GM12873 (cell line): ENCODE measurements around the gene IFT80.

Source experiments
- TF ChIP-seq, protein P1 (sequence below): IDR thresholded peaks from 2 replicates; pipeline ENCODE4 v1.5.1; 2012; ENCODE audit warnings: low read depth, mild to moderate bottlenecking, moderate library complexity, low read length, control low read depth; ENCODE audit not compliant: insufficient read depth; ENCODE audit errors: missing control alignments

IFT80 gene

DNA sequence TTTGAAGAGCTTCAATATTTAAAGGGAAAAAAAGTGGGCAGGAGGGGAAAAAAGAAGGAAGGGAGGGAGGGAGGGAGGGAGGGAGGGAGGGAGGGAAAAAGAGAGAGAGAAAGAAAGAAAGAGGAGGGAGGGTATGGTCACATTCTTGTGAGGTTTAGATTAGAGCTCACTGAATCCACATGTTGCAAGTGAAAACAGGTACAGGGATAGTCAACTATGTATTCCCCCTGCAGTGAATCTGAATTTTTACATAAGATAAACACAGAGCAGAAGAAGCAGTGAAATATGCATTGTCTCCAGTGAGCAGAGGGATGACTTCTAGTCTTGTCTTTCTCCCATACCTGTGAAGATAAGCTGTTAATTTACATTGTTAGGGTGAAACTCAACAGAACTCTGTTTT, 84.0 kb downstream of the IFT80 start:
- TF ChIP-seq, protein P1, sequence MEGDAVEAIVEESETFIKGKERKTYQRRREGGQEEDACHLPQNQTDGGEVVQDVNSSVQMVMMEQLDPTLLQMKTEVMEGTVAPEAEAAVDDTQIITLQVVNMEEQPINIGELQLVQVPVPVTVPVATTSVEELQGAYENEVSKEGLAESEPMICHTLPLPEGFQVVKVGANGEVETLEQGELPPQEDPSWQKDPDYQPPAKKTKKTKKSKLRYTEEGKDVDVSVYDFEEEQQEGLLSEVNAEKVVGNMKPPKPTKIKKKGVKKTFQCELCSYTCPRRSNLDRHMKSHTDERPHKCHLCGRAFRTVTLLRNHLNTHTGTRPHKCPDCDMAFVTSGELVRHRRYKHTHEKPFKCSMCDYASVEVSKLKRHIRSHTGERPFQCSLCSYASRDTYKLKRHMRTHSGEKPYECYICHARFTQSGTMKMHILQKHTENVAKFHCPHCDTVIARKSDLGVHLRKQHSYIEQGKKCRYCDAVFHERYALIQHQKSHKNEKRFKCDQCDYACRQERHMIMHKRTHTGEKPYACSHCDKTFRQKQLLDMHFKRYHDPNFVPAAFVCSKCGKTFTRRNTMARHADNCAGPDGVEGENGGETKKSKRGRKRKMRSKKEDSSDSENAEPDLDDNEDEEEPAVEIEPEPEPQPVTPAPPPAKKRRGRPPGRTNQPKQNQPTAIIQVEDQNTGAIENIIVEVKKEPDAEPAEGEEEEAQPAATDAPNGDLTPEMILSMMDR: no peak

DNA sequence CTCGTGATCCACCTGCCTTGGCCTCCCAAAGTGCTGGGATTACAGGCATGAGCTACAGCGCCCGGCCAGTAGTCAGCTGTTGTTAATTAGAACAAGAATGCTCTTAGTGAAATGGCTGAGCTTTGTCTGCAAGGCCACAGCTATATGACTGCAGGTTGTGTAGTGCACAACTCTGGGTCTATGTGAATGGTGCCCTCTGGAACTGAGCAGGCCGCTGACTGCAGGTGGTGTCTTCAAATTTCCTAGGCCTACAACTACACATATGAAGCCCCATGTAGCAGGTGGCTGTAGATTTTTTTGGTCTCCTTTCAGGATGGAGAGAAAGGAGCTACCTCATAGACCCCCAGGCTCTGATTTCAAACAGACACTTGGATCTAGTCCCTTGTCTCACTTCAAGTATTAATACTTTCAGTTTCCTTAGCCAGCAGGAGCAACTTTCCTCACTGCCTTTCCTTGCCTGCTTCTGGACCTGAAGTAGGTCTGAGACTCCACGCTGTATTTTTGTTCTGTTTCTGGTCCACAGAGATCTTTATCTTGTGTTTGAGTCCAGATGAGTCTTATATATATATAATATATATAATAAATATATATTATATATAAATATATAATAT, 86.9 kb downstream of the IFT80 start:
- TF ChIP-seq, protein P1: no peak

DNA sequence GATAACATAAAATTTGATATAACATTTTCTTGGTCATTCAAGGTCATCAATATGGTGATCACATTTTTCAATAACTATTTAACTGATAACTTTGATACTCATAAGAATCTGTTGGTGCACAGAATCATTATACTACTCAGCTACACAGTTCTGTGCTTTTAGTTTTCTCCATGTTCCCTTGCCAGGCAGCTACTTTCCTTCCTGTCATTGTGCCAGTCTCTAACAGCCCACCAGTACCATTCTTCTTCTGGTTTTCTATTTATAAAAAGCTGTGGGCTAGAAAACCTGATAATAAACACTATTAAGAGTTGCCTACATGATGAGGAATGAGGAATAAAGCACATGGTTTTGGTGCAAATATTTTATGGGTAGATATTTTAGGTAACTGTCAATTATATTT, 96.2 kb downstream of the IFT80 start:
- TF ChIP-seq, protein P1: no peak

DNA sequence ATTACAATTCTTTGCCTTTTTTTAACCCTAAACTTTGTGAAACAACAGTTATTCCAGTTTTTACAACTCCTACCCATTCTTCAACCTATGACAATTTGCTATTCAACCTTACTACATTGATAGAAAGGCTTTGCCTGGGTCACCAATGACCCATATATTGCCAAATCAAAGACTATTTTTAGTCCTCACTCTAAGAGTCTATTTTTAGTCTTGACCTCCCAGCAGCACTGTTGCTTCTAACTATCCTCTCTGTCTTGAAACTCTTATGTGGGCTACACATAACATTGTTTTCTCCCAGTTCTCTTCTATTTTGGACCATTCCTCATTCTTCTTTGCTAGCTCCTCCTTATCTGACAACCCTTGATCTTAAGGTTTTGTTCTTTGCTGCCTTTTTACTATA, 102.4 kb downstream of the IFT80 start:
- TF ChIP-seq, protein P1: no peak

DNA sequence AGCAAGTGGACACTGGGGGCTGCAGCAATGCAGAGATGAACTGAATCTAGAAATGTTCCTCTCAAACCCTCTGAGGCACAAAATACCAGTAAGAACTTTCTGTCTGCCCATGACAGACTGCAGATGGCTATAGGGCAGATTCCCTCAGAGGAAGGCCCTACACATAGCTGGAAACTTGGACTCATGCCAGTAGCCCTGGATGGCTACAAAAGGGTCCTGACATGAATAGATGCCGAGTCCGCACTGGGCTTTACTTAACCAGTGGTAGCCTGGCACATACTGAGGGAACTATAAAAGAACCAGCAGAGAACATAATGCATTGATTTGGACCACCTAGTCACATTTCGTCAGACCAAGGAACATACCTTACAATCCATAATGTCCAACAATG, 107.1 kb downstream of the IFT80 start:
- TF ChIP-seq, protein P1: no peak

DNA sequence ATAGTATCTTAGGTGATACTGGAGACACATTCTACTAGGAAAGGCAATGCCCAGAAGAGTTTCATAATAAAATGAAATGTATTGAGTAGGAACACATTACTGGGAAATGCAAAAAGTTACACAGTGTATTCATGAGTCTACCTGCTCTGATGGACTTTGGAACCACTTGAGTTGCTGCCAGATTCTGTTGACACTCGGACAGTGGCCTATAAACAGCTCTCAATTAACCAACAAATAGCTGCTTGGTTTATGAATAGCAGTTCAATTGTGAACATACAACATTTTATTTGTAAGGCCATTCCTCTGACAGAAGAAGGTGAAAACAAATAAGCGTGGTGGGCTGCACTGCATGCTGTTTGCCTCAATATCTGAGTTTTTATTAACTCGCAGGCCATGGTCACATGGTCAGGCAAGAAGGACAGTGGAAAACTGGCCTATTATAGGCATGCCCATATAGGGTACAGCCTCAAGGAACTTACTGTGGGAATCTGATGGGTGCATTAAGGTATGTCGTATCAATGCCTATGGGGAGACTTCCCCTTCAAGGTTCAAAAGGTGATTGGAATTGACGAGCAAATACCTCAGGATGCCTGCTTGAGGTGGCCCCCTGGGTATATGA, 107.6 kb downstream of the IFT80 start:
- TF ChIP-seq, protein P1: no peak

DNA sequence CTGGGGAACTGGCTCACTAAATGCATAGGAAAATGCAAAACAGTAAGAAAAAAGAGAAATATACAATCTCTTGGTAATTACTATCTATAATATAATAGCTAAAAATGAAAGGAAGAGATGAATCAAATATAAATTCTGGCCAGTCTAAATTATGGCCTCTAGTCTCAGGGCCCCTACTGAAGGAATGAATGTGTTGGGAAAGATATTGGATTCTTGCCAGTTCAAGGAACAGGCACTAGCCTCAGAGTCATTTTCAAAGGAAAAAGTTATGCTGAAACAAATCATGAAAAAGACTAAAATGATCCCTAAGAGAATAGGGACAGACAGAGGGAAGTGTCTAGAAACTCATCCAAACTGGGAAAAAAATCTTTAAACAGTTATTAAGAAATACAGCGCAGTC, 111.4 kb downstream of the IFT80 start:
- TF ChIP-seq, protein P1: no peak
